Common myeloid progenitor, CD34-positive (primary cell): ENCODE measurements around the gene RFPL3.
"Not testable (repeated sequence)": the region's sequence is repeated elsewhere in the genome, so short reads cannot be mapped to it uniquely, and the experiment has no call there.

Experiments
- CTCF ChIA-PET: fragments of 350-600 bp; sonication (Branson Sonifier 250); formaldehyde crosslinking; loops from one replicate; lab custom pipeline; 2021; ENCODE audit warnings: antibody characterized with exemption; lab: Charles Lee
- POLR2A ChIA-PET: fragments of 350-600 bp; sonication (Branson Sonifier 250); formaldehyde crosslinking; loops from one replicate; lab custom pipeline; 2021; ENCODE audit warnings: antibody characterized with exemption; lab: Charles Lee
- DNase-seq, 3 donors: peaks; one replicate each; pipeline versions ENCODE4 v3.0.0 to v3.0.0-alpha.2; 2013
- H3K27ac ChIP-seq, 2 experiments: 1 replicate in 1 of 2; 2 replicates in 1 of 2; pipeline ENCODE4 v1.7.0; 2013; ENCODE audit warnings: inconsistent platforms in 2 of 2, low read length in 2 of 2, mild to moderate bottlenecking in 2 of 2, low read depth in 1 of 2, moderate library complexity in 1 of 2; ENCODE audit not compliant: severe bottlenecking in 2 of 2, insufficient read depth in 1 of 2, poor library complexity in 1 of 2
- H3K27me3 ChIP-seq, 5 experiments: replicated peaks in 2 of 5; 1 replicate in 3 of 5; 2 replicates in 2 of 5; pipeline versions ENCODE4 v1.6.1 to v1.7.0; 2013; ENCODE audit warnings: low read length in 4 of 5, mild to moderate bottlenecking in 2 of 5, moderate library complexity in 2 of 5, inconsistent platforms in 1 of 5; ENCODE audit not compliant: insufficient read depth in 5 of 5, control insufficient read depth in 4 of 5
- H3K36me3 ChIP-seq, 4 experiments: 1 replicate in 2 of 4; 2 replicates in 2 of 4; pipeline versions ENCODE4 v1.6.1 to v1.7.0; 2013; ENCODE audit warnings: low read length in 3 of 4, control low read depth in 1 of 4, mild to moderate bottlenecking in 1 of 4; ENCODE audit not compliant: control insufficient read depth in 4 of 4, insufficient read depth in 4 of 4
- H3K4me1 ChIP-seq, 4 experiments: 1 replicate in 3 of 4; 2 replicates in 1 of 4; pipeline versions ENCODE4 v1.6.1 to v1.7.1; 2013; ENCODE audit warnings: low read length in 3 of 4, mild to moderate bottlenecking in 3 of 4, control low read depth in 1 of 4, inconsistent platforms in 1 of 4, moderate library complexity in 1 of 4; ENCODE audit not compliant: control insufficient read depth in 4 of 4, insufficient read depth in 4 of 4; ENCODE audit errors: control extremely low read depth in 1 of 4
- H3K4me3 ChIP-seq, 7 experiments: 1 replicate in 4 of 7; 2 replicates in 3 of 7; pipeline versions ENCODE4 v1.5.1 to v1.7.0; 2013; ENCODE audit warnings: mild to moderate bottlenecking in 7 of 7, low read length in 6 of 7, moderate library complexity in 6 of 7, inconsistent platforms in 2 of 7, low read depth in 2 of 7, control low read depth in 1 of 7; ENCODE audit not compliant: insufficient read depth in 4 of 7, control insufficient read depth in 1 of 7; ENCODE audit errors: extremely low read depth in 1 of 7
- H3K9me3 ChIP-seq, 5 experiments: 1 replicate in 4 of 5; 2 replicates in 1 of 5; pipeline versions ENCODE4 v1.6.1 to v1.7.1; 2013; ENCODE audit warnings: low read length in 4 of 5, mild to moderate bottlenecking in 2 of 5, inconsistent platforms in 1 of 5, low read depth in 1 of 5, moderate library complexity in 1 of 5; ENCODE audit not compliant: control insufficient read depth in 4 of 5, insufficient read depth in 2 of 5; ENCODE audit errors: control extremely low read depth in 1 of 5
- WGBS: methylation state at CpG from one replicate; pipeline ENCODE4 v1.1.5; 2013; ENCODE audit not compliant: insufficient coverage; 5-methylcytosine and 5-hydroxymethylcytosine counted together

Gene RFPL3

GRCh38 chr22:32334660-32335365, 22.9 kb upstream of the RFPL3 start:
- POLR2A ChIA-PET: no interaction called here
- H3K27me3 ChIP-seq: peaks cover 0 to 41% (median 3%) of the 10 kb centered on the region in 5 experiments
- H3K27ac ChIP-seq: no peak overlapping the region
- no peaks in the 10 kb centered on the region for H3K36me3 ChIP-seq
- no peaks in the 10 kb centered on the region for H3K9me3 ChIP-seq
- H3K4me3 ChIP-seq: no peak overlapping the region
- no peak for DNase-seq
- CTCF ChIA-PET: no interaction called here
- WGBS: 94% methylated on average over 14 of the region's 17 CpGs
- H3K4me1 ChIP-seq: no peaks in the 10 kb centered on the region

- Histone ChIP-seq H3K4me3 (no peak overlapping the region), H3K36me3 (no peaks in the 10 kb centered on the region), H3K27ac (no peak overlapping the region), H3K4me1 (no peaks in the 10 kb centered on the region), H3K9me3 (no peaks in the 10 kb centered on the region), H3K27me3 (peaks cover 0 to 48% (median 3%) of the 10 kb centered on the region in 5 experiments)
- DNase-seq: no peak
- CTCF ChIA-PET: no interaction called here
- 84% methylated on average over 9 of the region's 10 CpGs for WGBS
- POLR2A ChIA-PET: no interaction called here
Measured at GRCh38 chr22:32335471-32335870, 22.2 kb upstream of the RFPL3 start.

DNA sequence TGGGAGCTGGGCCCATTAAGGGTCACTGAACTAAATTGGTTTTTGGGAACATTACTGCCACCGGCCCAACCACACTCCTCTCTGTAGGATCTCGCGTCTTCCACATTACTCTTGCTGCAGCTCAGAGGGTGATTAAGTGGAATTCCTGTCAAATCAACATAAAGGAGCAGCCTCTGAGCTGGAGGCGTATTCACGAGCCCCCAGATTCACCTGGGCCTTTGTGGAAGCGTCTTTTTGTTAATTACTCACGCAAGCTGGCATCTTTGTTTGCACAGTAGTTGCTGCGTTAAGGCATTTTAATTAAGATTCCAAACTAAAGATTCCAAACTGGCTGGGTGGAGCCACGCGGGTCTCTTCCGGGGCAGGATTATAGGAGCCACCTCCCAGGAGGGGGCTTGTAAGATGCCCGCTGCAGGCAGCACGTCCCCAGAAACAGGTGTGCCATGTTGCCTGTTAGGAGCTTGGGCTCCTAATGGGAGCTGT, 21.5 kb upstream of the RFPL3 start:
- no peaks in the 10 kb centered on the region for H3K36me3 ChIP-seq
- CTCF ChIA-PET: interaction anchor here (0.9 kb wide), 1 partner anchor 9 kb away, joined by 3 read pairs; no protein-coding TSS in a partner anchor
- H3K4me3 ChIP-seq: no peak overlapping the region
- DNase-seq: no peak
- no peaks in the 10 kb centered on the region for H3K4me1 ChIP-seq
- H3K27ac ChIP-seq: no peak overlapping the region
- POLR2A ChIA-PET: no interaction called here
- peaks cover 0 to 54% (median 4%) of the 10 kb centered on the region in 5 experiments for H3K27me3 ChIP-seq
- H3K9me3 ChIP-seq: no peaks in the 10 kb centered on the region
- WGBS: 81% methylated on average over 11 of the region's 13 CpGs

DNA sequence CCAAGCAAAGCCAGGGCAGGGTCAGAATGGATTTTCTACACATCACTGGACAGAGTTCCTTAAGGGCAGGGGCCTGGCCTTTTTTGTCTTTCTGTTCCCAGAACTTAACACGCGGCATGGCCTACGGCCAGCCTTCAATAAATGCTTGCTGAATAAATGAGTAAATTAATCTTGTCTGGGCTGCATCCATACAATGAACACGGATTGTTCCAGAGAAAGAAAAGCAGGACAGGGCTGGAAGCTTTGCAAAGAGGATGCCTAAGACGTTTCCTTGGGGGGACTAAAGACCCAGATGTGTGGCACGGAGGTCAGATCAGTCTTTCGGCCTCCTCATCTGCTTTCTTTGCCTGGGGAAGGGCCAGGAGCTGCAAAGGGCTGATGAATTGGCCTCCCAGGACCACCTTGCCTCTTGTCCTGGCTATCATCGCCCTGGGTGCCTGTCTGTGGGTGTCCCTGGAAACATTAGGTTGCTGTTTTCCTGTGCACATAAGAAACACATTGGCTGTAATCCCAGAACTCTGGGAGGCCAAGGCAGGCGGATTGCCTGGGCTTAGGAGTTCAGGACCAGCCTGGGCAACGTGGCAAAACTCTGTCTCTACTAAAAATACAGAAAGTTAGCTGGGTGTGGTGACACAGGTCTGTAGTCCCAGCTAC, 20.8 kb upstream of the RFPL3 start:
- 82% methylated on average over 10 of the region's 10 CpGs for WGBS
- Histone ChIP-seq H3K4me1 (no peaks in the 10 kb centered on the region), H3K4me3 (no peak overlapping the region), H3K36me3 (no peaks in the 10 kb centered on the region), H3K9me3 (no peaks in the 10 kb centered on the region), H3K27me3 (peaks cover 0 to 55% (median 6%) of the 10 kb centered on the region in 5 experiments), H3K27ac (no peak overlapping the region)
- no peak for DNase-seq
- POLR2A ChIA-PET: no interaction called here
- CTCF ChIA-PET: interaction anchor here (0.9 kb wide), 1 partner anchor 8 kb away, joined by 3 read pairs; no protein-coding TSS in a partner anchor

GRCh38 chr22:32337425-32337824, 20.2 kb upstream of the RFPL3 start:
- peaks cover 0 to 55% (median 6%) of the 10 kb centered on the region in 5 experiments for H3K27me3 ChIP-seq
- H3K4me3 ChIP-seq, CTCF ChIA-PET, H3K9me3 ChIP-seq, DNase-seq, POLR2A ChIA-PET, H3K36me3 ChIP-seq, H3K4me1 ChIP-seq, H3K27ac ChIP-seq: not testable (repeated sequence)
- no CpG with 5 or more reads among the region's 6 CpGs for WGBS

DNA sequence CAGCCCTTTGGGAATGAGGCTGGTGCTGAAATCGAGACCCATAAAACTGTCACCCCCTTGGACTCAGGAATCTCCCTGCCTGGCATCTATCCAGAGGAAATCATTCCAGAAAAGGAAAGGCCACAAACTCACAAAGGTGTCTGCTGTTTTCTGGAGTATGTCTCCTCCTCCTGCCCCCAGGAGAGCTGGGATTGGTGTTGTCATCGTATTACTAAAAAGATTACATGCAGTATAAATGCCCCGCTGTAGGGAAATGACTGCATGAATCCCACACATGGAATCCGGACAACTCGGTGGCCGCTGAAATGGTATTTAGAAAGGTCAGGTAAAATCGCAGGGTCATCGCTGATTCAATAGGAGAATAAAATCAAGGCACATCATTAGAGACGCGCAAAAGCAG, 18.9 kb upstream of the RFPL3 start:
- Histone ChIP-seq H3K27me3 (peaks cover 0 to 67% (median 9%) of the 10 kb centered on the region in 5 experiments), H3K27ac (no peak overlapping the region), H3K4me3 (no peak overlapping the region), H3K36me3 (no peaks in the 10 kb centered on the region), H3K9me3 (no peaks in the 10 kb centered on the region), H3K4me1 (no peaks in the 10 kb centered on the region)
- no peak for DNase-seq
- POLR2A ChIA-PET: no interaction called here
- CTCF ChIA-PET: no interaction called here
- WGBS: 97% methylated on average over 9 of the region's 10 CpGs
